AG09309 (cell line): ENCODE results near the gene ASIC1.
A peak's percentile ranks its signal among the peaks of the same experiment; 100 is the strongest.

ENCODE experiments used
- DNase-seq: peaks from one replicate; pipeline ENCODE4 v3.0.0-alpha.2; 2010; ENCODE audit warnings: low read depth
- H3K4me3 ChIP-seq: 2 replicates; pipeline ENCODE4 v1.5.1; 2011; ENCODE audit warnings: mild to moderate bottlenecking, low read depth, low read length, moderate library complexity; ENCODE audit not compliant: control insufficient read depth
- CTCF ChIP-seq: IDR thresholded peaks from 2 replicates; pipeline ENCODE4 v1.5.1; 2011; ENCODE audit warnings: mild to moderate bottlenecking, low read depth, low read length, inconsistent platforms; ENCODE audit not compliant: insufficient read depth, control insufficient read depth; ENCODE audit errors: missing control alignments

The ASIC1 gene

GRCh38 chr12:50110762-50111351, 53.5 kb downstream of the ASIC1 start:
- no peak overlapping the region for H3K4me3 ChIP-seq
- no peak for TF ChIP-seq CTCF
- no peak for DNase-seq

DNA sequence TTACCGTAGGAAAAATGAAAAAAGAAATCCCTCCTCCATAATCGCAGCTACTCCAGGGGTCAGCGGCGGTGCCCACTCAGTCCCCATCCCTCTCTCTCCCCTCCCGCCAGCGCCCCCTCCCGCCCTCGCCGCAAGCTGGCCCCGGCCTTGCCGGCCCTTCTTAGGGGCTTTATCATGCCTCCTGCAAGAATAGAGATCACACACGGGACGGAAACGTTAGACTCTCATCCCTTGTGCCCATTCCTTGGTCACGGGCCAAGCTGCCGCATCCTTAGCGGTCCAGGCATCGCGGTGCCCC, 53.9 kb downstream of the ASIC1 start:
- DNase-seq = no peak

GRCh38 chr12:50111693-50112455, 54.5 kb downstream of the ASIC1 start, which contains the start of gene COX14:
COX14 (plus strand) TSS chr12:50112236; CDS start chr12:50120044, 7,808 bp downstream.
- H3K4me3 ChIP-seq = peak within 1 kb of the TSS; percentile 72
- TF ChIP-seq CTCF = peak; percentile 94
- DNase-seq = peak; percentile 98

More for the DNA sequence above, 53.9 kb downstream of the ASIC1 start:
- peak overlapping the region; percentile 28 for H3K4me3 ChIP-seq
- TF ChIP-seq CTCF = no peak

DNA sequence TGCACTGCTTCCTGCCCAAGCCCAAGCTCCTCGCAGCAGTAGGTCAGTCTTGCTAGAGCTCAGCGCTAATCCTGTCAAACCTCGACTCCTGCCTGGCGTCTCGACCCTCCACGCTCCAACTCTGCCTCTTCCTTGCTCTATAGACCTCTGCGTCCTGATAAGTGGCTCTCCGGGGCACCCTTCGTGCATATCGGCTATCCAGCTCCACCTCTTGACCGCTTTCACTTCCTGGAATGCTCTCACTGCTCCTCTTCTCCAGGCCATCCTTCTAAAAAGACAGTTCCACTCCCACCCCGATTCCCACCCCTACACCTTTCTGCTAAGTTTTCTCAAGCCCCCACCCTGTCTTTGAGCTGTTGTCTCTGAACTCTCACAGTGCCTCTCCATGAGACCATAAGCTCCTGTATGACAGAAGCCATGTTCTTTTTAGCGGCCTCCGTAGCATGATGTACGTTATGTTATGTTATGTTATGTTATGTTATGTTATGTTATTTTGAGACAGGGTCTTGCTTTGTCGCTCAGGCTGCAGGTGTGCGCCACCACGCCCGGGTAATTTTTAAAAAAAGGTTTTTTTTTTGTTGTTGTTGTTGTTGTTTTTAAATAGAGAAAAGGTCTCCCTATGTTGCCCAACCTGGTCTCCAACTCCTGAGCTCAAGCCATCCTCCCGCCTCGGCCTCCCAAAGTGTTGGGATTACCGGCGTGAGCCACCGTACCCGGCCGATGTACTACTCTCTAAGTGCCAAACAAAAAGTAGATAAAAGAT, 55.2 kb downstream of the ASIC1 start:
- TF ChIP-seq CTCF = no peak
- peak overlapping the region; percentile 72 for H3K4me3 ChIP-seq
- DNase-seq = no peak

GRCh38 chr12:50117057-50117622, 59.7 kb downstream of the ASIC1 start:
- no peak for TF ChIP-seq CTCF
- no peak overlapping the region for H3K4me3 ChIP-seq
- no peak for DNase-seq

DNA sequence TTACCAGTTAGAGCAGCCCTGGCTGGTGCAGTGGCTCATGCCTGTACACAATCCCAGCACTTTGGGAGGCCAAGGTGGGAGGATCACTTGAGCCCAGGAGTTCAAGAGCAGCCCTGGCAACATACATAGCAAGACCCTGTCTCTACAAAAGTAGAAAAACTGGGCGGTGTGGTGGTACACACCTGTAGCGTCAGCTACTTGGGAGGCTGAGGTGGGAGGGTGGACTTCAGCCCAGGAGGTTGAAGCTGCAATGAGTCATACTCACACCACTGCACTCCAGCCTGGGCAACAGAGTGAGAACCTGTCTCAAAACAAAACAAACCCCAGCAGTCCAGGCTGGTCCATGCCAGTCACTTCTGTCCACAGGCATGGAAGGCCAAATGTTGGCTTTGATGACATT, 62.0 kb downstream of the ASIC1 start:
- no peak overlapping the region for H3K4me3 ChIP-seq
- no peak for TF ChIP-seq CTCF
- DNase-seq = no peak
